Activated CD8-positive, alpha-beta T cell treated with anti-CD3 and anti-CD28 coated beads for 36 hours (primary cell): ENCODE data around the gene ADGRG6. TPM values are rescaled to one million over a fixed set of nuclear protein-coding genes. Genes with fewer than 3 reads are reported as not detected.

ENCODE experiments used
- ATAC-seq: fragments of 200-7000 bp; cut with Tn5 transposase; one replicate; pipeline ENCODE4 v1.10.0; 2021; ENCODE audit warnings: mild to moderate bottlenecking, moderate library complexity
- CTCF ChIA-PET: fragments of 350-600 bp; sonication (Branson Sonifier 250); formaldehyde crosslinking; loops from one replicate; lab custom pipeline; 2021; ENCODE audit warnings: antibody characterized with exemption; lab: Charles Lee
- POLR2A ChIA-PET: fragments of 350-600 bp; sonication (Branson Sonifier 250); formaldehyde crosslinking; loops from one replicate; lab custom pipeline; 2021; ENCODE audit warnings: antibody characterized with exemption; lab: Charles Lee
- DNase-seq: peaks from one replicate; pipeline ENCODE4 v3.0.0-alpha.2; 2020
- H3K27ac Mint-ChIP-seq: one replicate; pipeline ENCODE4 v1.8.0; 2021; ENCODE audit warnings: mild to moderate bottlenecking, mixed read lengths
- H3K27me3 Mint-ChIP-seq: one replicate; pipeline ENCODE4 v1.8.0; 2021; ENCODE audit warnings: mixed read lengths
- H3K36me3 Mint-ChIP-seq: one replicate; pipeline ENCODE4 v1.8.0; 2021; ENCODE audit warnings: low read depth, mixed read lengths
- H3K4me1 Mint-ChIP-seq: one replicate; pipeline ENCODE4 v1.8.0; 2021; ENCODE audit warnings: low read depth, mixed read lengths
- H3K4me3 Mint-ChIP-seq: one replicate; pipeline ENCODE4 v1.8.0; 2021; ENCODE audit warnings: mild to moderate bottlenecking, moderate library complexity, mixed read lengths
- H3K9me3 Mint-ChIP-seq: one replicate; pipeline ENCODE4 v1.8.0; 2021; ENCODE audit warnings: mixed read lengths
- intact Hi-C: fragments of 100-400 bp; cut with micrococcal nuclease; formaldehyde crosslinking; loops from one replicate; pipeline ENCODE4 v1.10.0; 2022
- total RNA-seq, 2 experiments: library from RNA; stranded (reverse); gene quantifications; one replicate each; pipeline ENCODE4 v1.2.3, GENCODE V29; 2021
- TF ChIP-seq, protein P1 (sequence below): fragments of 200-600 bp; IDR thresholded peaks from one replicate; pipeline ENCODE4 v1.8.0; 2022; ENCODE audit warnings: antibody characterized with exemption, mild to moderate bottlenecking

The ADGRG6 gene
- total RNA-seq, 2 experiments from 2014 or later, result 1.3 to 1.5 TPM

DNA sequence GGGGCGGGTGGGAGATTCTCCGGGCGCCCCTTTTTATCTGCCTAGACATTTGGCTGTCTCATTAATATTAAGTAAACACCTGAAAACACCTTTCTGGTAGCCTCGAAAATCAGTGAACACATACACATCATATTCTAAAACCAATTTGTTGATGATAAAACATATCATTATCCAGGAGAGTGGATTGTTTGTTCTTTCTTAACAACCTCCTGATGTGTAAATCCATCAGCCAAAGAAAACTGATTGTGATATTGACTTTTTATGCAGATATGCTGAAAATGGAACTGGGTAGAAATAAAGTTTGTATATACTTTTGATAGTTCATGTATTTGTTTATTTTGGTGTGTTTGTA, 75.7 kb downstream of the ADGRG6 start:
- H3K27me3 Mint-ChIP-seq, result no peaks in the 10 kb centered on the region
- CTCF ChIA-PET, result interaction anchor here (2.0 kb wide), 1 partner anchor 10 kb away, joined by 6 read pairs; no protein-coding TSS in a partner anchor
- H3K36me3 Mint-ChIP-seq, result no peaks in the 10 kb centered on the region
- ATAC-seq (no peak), DNase-seq (no peak)
- intact Hi-C loops, result no loop called here
- no peak overlapping the region for H3K4me3 Mint-ChIP-seq
- POLR2A ChIA-PET, result interaction anchor here (0.5 kb wide), 1 partner anchor 284 kb away, joined by 3 read pairs; no protein-coding TSS in a partner anchor
- TF ChIP-seq, protein P1, sequence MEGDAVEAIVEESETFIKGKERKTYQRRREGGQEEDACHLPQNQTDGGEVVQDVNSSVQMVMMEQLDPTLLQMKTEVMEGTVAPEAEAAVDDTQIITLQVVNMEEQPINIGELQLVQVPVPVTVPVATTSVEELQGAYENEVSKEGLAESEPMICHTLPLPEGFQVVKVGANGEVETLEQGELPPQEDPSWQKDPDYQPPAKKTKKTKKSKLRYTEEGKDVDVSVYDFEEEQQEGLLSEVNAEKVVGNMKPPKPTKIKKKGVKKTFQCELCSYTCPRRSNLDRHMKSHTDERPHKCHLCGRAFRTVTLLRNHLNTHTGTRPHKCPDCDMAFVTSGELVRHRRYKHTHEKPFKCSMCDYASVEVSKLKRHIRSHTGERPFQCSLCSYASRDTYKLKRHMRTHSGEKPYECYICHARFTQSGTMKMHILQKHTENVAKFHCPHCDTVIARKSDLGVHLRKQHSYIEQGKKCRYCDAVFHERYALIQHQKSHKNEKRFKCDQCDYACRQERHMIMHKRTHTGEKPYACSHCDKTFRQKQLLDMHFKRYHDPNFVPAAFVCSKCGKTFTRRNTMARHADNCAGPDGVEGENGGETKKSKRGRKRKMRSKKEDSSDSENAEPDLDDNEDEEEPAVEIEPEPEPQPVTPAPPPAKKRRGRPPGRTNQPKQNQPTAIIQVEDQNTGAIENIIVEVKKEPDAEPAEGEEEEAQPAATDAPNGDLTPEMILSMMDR, result no peak
- H3K27ac Mint-ChIP-seq, result no peak overlapping the region
- peaks cover 2% of the 10 kb centered on the region for H3K4me1 Mint-ChIP-seq
- no peaks in the 10 kb centered on the region for H3K9me3 Mint-ChIP-seq

GRCh38 chr6:142378138-142378875, 76.5 kb downstream of the ADGRG6 start:
- CTCF ChIA-PET, result interaction anchor here (0.6 to 2.0 kb wide), 3 partner anchors 9 to 171 kb away, joined by 3 to 6 read pairs (median 3); no protein-coding TSS in a partner anchor

GRCh38 chr6:142380626-142381025, 78.8 kb downstream of the ADGRG6 start:
- H3K36me3 Mint-ChIP-seq, result no peaks in the 10 kb centered on the region
- H3K27ac Mint-ChIP-seq, result no peak overlapping the region
- DNase-seq (no peak), ATAC-seq (no peak)
- TF ChIP-seq, protein P1, result no peak
- no peak overlapping the region for H3K4me3 Mint-ChIP-seq
- ChIA-PET POLR2A (no interaction called here), CTCF (interaction anchor here (1.2 to 1.8 kb wide), 2 partner anchors 10 to 79 kb away, joined by 3 to 4 read pairs; partner anchors contain the start of gene ADGRG6)
- H3K27me3 Mint-ChIP-seq, result no peaks in the 10 kb centered on the region
- H3K4me1 Mint-ChIP-seq, result peaks cover 2% of the 10 kb centered on the region
- intact Hi-C loops, result loop anchor here (5.0 kb wide), 1 partner anchor 78 kb away; the partner anchor contains the start of gene ADGRG6
- no peaks in the 10 kb centered on the region for H3K9me3 Mint-ChIP-seq

More at GRCh38 chr6:142378138-142378875, 76.5 kb downstream of the ADGRG6 start:
- Mint-ChIP-seq H3K4me1 (peaks cover 2% of the 10 kb centered on the region), H3K4me3 (no peak overlapping the region), H3K9me3 (no peaks in the 10 kb centered on the region), H3K36me3 (no peaks in the 10 kb centered on the region), H3K27ac (no peak overlapping the region), H3K27me3 (no peaks in the 10 kb centered on the region)
- ATAC-seq (no peak), DNase-seq (no peak)
- intact Hi-C loops, result no loop called here
- TF ChIP-seq, protein P1, result no peak
- POLR2A ChIA-PET, result interaction anchor here (0.5 kb wide), 1 partner anchor 283 kb away, joined by 3 read pairs; no protein-coding TSS in a partner anchor

- CTCF ChIA-PET, result interaction anchor here (1.2 to 1.8 kb wide), 2 partner anchors 11 to 80 kb away, joined by 3 to 4 read pairs; partner anchors contain the start of gene ADGRG6
- Mint-ChIP-seq H3K4me3 (no peak overlapping the region), H3K9me3 (no peaks in the 10 kb centered on the region), H3K4me1 (peaks cover 2% of the 10 kb centered on the region), H3K27ac (no peak overlapping the region), H3K36me3 (no peaks in the 10 kb centered on the region), H3K27me3 (no peaks in the 10 kb centered on the region)
- intact Hi-C loops, result loop anchor here (5.0 kb wide), 1 partner anchor 79 kb away; the partner anchor contains the start of gene ADGRG6
- no peak for ATAC-seq
- POLR2A ChIA-PET, result no interaction called here
- TF ChIP-seq, protein P1, result no peak
- no peak for DNase-seq
These were observed 79.4 kb downstream of the ADGRG6 start for GRCh38 chr6:142381181-142381580.
